IMR-90 (cell line): ENCODE results near the gene DENND6B.

Source experiments
- CHD1 ChIP-seq: IDR thresholded peaks from 2 replicates; pipeline ENCODE4 v1.6.1; 2012; ENCODE audit warnings: low read depth, low read length, improper control_type of control experiment
- POLR2A ChIP-seq: IDR thresholded peaks from 2 replicates; pipeline ENCODE4 v1.6.1; 2012; ENCODE audit warnings: mild to moderate bottlenecking, low read depth, low read length
- TF ChIP-seq, protein P1 (sequence below): conservative IDR thresholded peaks from 2 replicates; pipeline ENCODE4 v1.5.1; 2012; ENCODE audit warnings: mild to moderate bottlenecking, low read depth, low read length, improper control_type of control experiment
- TF ChIP-seq, protein P2 (sequence below): fragments of 150-350 bp; IDR thresholded peaks from 2 replicates; pipeline ENCODE4 v1.6.1; 2017; ENCODE audit warnings: mild to moderate bottlenecking, antibody characterized with exemption, low read length, low read depth
- TF ChIP-seq, protein P3 (sequence below): fragments of 150-350 bp; IDR thresholded peaks from 2 replicates; pipeline ENCODE4 v1.6.1; 2016; ENCODE audit warnings: low read depth, mild to moderate bottlenecking, low read length, moderate library complexity, borderline replicate concordance

DNA sequence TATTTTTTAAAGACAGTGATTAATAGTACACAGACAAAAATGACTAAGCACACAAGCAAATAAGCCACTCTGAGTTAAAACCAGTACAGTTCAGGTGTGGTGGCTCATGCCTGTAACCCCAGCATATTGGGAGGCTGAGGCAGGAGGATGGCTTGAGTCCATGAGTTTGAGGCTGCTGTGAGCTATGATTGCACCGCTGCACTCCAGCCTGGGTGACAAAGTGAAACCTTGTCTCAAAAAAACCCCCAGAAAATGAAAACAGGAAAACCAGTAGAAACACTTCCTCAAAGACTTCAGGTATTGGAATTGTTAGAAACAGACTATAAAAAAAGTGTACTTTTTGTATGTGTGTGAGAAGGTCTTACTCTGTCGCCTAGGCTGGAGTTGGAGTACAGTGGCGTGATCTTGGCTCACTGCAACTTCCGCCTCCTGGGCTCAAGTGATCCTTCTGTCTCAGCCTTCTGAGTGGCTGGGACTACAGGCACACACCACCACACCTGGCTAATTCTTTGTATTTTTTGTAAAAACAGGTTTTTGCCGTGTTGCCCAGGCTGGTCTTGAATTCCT lies 49.4 kb upstream of the DENND6B start:
- TF ChIP-seq, protein P1, sequence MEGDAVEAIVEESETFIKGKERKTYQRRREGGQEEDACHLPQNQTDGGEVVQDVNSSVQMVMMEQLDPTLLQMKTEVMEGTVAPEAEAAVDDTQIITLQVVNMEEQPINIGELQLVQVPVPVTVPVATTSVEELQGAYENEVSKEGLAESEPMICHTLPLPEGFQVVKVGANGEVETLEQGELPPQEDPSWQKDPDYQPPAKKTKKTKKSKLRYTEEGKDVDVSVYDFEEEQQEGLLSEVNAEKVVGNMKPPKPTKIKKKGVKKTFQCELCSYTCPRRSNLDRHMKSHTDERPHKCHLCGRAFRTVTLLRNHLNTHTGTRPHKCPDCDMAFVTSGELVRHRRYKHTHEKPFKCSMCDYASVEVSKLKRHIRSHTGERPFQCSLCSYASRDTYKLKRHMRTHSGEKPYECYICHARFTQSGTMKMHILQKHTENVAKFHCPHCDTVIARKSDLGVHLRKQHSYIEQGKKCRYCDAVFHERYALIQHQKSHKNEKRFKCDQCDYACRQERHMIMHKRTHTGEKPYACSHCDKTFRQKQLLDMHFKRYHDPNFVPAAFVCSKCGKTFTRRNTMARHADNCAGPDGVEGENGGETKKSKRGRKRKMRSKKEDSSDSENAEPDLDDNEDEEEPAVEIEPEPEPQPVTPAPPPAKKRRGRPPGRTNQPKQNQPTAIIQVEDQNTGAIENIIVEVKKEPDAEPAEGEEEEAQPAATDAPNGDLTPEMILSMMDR: no peak
- no peak for TF ChIP-seq POLR2A
- TF ChIP-seq, protein P2, sequence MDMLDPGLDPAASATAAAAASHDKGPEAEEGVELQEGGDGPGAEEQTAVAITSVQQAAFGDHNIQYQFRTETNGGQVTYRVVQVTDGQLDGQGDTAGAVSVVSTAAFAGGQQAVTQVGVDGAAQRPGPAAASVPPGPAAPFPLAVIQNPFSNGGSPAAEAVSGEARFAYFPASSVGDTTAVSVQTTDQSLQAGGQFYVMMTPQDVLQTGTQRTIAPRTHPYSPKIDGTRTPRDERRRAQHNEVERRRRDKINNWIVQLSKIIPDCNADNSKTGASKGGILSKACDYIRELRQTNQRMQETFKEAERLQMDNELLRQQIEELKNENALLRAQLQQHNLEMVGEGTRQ: no peak
- TF ChIP-seq, protein P3, sequence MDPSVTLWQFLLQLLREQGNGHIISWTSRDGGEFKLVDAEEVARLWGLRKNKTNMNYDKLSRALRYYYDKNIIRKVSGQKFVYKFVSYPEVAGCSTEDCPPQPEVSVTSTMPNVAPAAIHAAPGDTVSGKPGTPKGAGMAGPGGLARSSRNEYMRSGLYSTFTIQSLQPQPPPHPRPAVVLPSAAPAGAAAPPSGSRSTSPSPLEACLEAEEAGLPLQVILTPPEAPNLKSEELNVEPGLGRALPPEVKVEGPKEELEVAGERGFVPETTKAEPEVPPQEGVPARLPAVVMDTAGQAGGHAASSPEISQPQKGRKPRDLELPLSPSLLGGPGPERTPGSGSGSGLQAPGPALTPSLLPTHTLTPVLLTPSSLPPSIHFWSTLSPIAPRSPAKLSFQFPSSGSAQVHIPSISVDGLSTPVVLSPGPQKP: no peak
- TF ChIP-seq CHD1: no peak
